H1 (cell line): Measurements from ENCODE around the gene PSMB4.

ENCODE experiments used
- CHD2 ChIP-seq: IDR thresholded peaks from 2 replicates; pipeline ENCODE4 v1.6.1; 2012; ENCODE audit warnings: low read length, improper control_type of control experiment
- CTCF ChIP-seq, 3 experiments: IDR thresholded peaks; 1 replicate in 2 of 3; 2 replicates in 1 of 3; pipeline versions ENCODE4 v1.5.1 to v1.6.1; 2011; ENCODE audit warnings: low read length in 3 of 3, mild to moderate bottlenecking in 3 of 3, inconsistent platforms in 2 of 3, low read depth in 1 of 3, moderate library complexity in 1 of 3; ENCODE audit not compliant: insufficient read depth in 1 of 3; ENCODE audit errors: control extremely low read depth in 1 of 3
- EZH2 ChIP-seq: fragments of 200-600 bp; sonication (generic); IDR thresholded peaks from 2 replicates; pipeline ENCODE4 v1.7.1; 2012; ENCODE audit warnings: low read depth, mild to moderate bottlenecking, moderate library complexity, low read length, inconsistent platforms; ENCODE audit not compliant: severe bottlenecking
- FOSL1 ChIP-seq: IDR thresholded peaks from 2 replicates; pipeline ENCODE4 v1.6.1; 2011; ENCODE audit warnings: mild to moderate bottlenecking, low read depth, low read length, moderate library complexity; ENCODE audit not compliant: insufficient read depth
- GTF2F1 ChIP-seq: IDR thresholded peaks from 2 replicates; pipeline ENCODE4 v1.6.1; 2012; ENCODE audit warnings: low read depth, low read length, improper control_type of control experiment, borderline replicate concordance
- JUN ChIP-seq: IDR thresholded peaks from 2 replicates; pipeline ENCODE4 v1.6.1; 2011; ENCODE audit warnings: low read depth, mild to moderate bottlenecking, improper control_type of control experiment, low read length
- JUND ChIP-seq: IDR thresholded peaks from 2 replicates; pipeline ENCODE4 v1.6.1; 2011; ENCODE audit warnings: mild to moderate bottlenecking, improper control_type of control experiment, low read length
- MAX ChIP-seq: IDR thresholded peaks from 2 replicates; pipeline ENCODE4 v1.6.1; 2012; ENCODE audit warnings: inconsistent platforms
- POLR2AphosphoS5 ChIP-seq: IDR thresholded peaks from 2 replicates; pipeline ENCODE4 v1.6.1; 2011; ENCODE audit warnings: low read depth, low read length
- RFX5 ChIP-seq: IDR thresholded peaks from 2 replicates; pipeline ENCODE4 v1.6.1; 2011; ENCODE audit warnings: low read depth, low read length, improper control_type of control experiment, borderline replicate concordance
- TAF1 ChIP-seq: IDR thresholded peaks from 2 replicates; pipeline ENCODE4 v1.6.1; 2011; ENCODE audit warnings: mild to moderate bottlenecking, low read depth, low read length
- TCF12 ChIP-seq: IDR thresholded peaks from 2 replicates; pipeline ENCODE4 v1.6.1; 2011; ENCODE audit warnings: low read depth, mild to moderate bottlenecking, low read length
- USF2 ChIP-seq: IDR thresholded peaks from 2 replicates; pipeline ENCODE4 v1.6.1; 2011; ENCODE audit warnings: low read length, improper control_type of control experiment

GRCh38 chr1:151401860-151402259 is 2.5 kb downstream of the PSMB4 start:
- TF ChIP-seq GTF2F1 (no peak), EZH2 (no peak), CTCF (IDR thresholded peaks at IDR 0.05; ENCODE audit: control extremely low read depth in 1 of 3, insufficient read depth in 1 of 3, low read depth in 1 of 3, low read length in 3 of 3) (no peak), JUN (no peak), JUND (no peak), USF2 (no peak), POLR2AphosphoS5 (no peak; the same call in none of the 2 replicates), TAF1 (no peak), RFX5 (no peak), FOSL1 (no peak), MAX (no peak), TCF12 (no peak), CHD2 (no peak)
